ENCODE measurements around the gene EXOC4.

The EXOC4 gene

GRCh38 chr7:133623721-133624120, 370.8 kb downstream of the EXOC4 start:
- no peak for TF ChIP-seq CTCF (IDR thresholded peaks at IDR 0.05)

- no peak for TF ChIP-seq CTCF (IDR thresholded peaks at IDR 0.05)
Measured at GRCh38 chr7:133625046-133625445, 372.2 kb downstream of the EXOC4 start.

GRCh38 chr7:133629701-133630100, 376.8 kb downstream of the EXOC4 start:
- no peak for TF ChIP-seq CTCF (IDR thresholded peaks at IDR 0.05)

GRCh38 chr7:133633055-133633454, 380.2 kb downstream of the EXOC4 start:
- TF ChIP-seq CTCF (IDR thresholded peaks at IDR 0.05), result no peak

GRCh38 chr7:133635541-133635940, 382.7 kb downstream of the EXOC4 start:
- TF ChIP-seq CTCF (IDR thresholded peaks at IDR 0.05), result no peak

- TF ChIP-seq CTCF (IDR thresholded peaks at IDR 0.05), result no peak
Measured at GRCh38 chr7:133638857-133639256, 386.0 kb downstream of the EXOC4 start.

GRCh38 chr7:133641436-133641835, 388.6 kb downstream of the EXOC4 start:
- TF ChIP-seq CTCF (IDR thresholded peaks at IDR 0.05), result peak; percentile 47

- no peak for TF ChIP-seq CTCF (IDR thresholded peaks at IDR 0.05)
Measured at GRCh38 chr7:133642907-133643306, 390.0 kb downstream of the EXOC4 start.

Data from LNCAP (cell line).